GM21515 (cell line): ENCODE measurements around the gene ZCCHC14.
"Not testable (repeated sequence)": the region's sequence is repeated elsewhere in the genome, so short reads cannot be mapped to it uniquely, and the experiment has no call there.

Experiments
- ATAC-seq: cut with Tn5 transposase; IDR thresholded peaks from one replicate; pipeline ENCODE4 v1.9.1; 2021; ENCODE audit not compliant: unreplicated experiment

ZCCHC14 gene

DNA sequence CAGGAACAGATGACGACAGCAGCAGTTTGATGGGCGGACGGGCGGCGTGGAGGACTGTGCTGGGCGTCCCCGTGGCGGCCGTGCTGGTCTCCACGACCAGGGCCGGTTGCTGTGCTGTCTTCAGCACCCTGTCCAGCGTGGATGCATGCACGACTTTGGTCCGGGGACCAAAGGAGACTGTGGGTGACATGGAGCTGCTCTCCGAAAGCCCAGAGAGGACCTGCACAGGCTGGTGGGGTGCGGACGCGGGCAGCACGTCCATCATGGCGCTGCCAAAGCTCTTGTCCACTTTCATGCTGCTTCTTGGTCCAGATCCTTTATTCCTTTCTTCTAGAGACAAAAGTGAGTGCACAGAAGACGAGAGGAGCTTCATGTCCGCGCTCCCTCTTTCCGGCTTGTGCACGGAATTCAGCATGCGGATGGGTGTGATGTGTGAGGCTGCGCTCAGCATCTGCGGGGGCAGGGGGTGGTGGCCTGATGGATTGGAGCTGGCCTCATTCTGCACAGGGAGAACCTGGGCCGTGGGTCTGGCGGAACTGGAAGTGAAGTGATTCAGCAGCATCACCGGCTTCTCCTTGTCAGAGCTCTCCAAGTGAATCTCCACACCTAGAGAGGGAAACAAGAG, 80.3 kb downstream of the ZCCHC14 start:
- ATAC-seq: no peak

DNA sequence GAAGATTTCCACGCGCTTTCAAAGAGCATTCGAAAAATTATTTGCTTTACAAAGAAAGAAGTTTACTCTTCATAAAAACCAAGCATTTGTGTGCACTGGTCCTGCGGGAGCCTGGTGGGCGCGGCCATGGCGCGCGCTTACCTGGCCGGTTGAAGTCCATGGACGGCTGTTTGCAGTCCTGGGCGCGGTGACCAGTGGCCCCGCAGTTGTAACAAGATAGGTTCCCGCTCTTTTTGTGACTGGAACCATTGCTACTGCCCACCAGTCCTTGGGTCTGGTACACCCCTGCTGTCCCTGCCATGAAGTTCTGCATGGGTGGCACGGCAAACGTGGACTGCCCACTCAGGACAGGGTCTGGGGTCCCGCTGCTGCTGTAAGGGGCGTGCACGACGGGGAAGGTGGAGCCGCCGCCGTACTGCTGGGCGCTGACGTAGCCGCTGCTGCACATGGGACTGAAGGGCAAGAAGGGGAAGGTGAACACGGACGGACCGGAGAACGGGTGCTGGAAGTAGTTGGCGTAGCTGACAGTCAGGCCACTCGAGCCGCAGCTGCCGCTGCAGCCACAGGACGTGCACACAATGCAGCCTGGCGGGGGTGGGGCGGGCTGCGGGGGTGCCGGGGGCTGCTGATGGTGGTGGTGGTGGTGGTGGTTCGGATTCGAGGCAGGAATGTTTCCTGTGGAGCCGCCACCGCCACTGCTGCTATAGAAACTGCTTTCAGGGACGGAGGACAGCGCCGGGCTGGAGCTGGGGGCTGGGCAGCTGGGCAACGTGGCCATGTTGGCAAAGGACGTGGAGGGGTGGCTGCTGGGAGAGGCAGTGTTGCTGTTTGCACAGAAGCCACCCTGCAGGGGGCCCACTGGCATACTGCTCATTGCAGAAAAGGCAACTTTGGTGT, 81.2 kb downstream of the ZCCHC14 start:
- ATAC-seq: no peak

DNA sequence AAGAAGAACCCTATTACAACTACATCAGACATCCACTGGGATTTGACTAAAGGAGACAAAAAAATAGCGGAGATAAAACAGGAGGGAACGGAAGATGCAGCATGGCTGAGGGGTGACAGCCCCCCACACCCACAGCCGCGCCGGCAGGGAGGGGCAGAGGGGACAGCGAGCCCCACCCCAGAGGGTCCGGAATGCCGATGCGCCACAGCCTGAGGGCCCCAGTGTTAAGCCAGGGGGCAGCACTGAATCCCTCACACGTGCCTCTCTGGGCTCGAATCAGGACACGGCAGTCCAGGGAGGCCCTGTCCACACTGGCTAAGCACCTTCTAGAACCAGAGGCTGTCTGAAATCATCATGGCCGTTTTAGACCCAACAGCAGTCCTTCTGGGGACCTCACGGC, 81.9 kb downstream of the ZCCHC14 start:
- ATAC-seq: no peak

DNA sequence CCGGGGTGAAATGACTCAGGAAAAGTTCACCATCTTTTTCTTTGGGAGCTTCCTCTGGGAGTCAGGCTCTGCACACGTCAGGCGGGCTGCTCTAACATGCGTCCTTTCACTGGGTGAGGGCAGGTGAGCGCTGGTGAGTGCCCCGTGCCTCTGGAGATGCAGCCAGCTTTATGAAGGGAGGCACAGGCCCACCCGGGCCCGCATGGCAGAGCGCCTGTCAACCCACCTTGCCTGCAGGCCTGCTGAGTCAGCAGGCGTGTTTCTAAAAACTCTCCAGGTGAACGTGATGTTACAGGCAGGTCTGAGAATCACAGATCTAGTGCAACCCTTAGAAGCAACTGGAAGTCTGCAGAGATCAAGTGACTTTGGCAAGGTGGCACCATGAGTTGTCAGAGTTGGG, 82.3 kb downstream of the ZCCHC14 start:
- ATAC-seq: no peak

DNA sequence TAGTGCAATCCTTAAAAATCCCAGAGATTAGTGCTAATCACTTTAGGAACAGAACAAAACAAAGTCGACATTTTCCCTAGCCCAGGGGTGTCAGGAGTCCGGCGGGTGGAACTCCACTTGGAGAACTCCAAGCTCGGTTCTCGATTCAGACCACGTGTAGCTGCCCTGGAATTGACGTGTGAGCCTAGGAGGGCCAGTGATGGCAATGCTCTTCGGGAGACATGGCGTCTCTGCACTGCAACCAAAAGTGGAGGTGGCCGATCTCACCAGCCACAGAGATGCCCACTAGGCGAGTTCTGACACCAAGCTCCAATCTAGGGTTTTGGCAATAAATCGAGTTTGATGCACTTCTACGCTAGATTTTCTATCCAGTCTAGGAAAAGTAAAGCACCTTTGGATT, 83.0 kb downstream of the ZCCHC14 start:
- ATAC-seq: no peak

DNA sequence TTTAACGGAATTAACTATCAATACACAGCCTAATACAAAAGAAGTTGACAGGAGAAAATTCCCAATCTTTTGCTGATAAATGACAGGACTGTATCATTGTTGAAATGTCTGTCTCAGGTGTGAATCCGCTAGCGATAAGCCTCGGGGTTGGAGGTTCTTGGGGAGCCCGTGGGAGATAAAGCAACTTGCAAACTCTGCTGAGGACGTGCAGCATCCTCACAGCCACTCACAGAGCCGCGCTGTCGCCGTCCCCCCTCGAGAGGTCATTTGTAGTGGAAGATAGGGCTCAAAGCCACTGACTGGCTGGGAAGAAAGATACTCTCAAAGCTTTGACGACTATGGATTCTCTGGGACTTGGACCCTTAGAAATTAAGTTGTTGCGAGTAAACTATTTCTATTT, 83.7 kb downstream of the ZCCHC14 start:
- no peak for ATAC-seq

DNA sequence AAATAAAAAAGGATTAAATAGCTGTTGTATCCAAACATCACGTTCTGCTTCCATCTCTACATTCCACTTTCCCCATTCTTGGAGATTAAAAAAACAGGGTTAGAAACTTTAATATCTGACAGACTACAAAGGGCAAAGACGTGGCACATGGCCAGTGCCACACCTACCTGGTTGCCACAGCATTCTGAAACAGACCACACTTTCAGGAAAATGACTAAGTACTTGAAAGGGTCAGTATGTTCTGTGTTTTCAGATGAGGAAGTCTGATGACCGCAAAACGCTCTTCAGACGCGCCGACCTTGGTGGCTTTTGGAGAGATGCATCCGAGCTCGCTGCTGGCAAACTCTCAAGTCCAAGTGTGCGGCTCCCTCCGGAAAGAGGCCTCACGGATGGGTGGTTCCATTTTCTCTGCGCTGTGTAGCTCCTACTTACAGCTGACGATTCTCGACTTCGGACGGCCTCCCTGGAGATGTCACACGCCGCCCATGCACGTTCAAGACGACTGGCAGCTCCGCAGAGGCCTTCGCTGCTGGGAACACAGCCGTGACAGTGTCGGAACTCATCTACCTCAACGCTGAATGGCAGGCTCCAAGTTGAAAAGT, 85.2 kb downstream of the ZCCHC14 start:
- no peak for ATAC-seq

DNA sequence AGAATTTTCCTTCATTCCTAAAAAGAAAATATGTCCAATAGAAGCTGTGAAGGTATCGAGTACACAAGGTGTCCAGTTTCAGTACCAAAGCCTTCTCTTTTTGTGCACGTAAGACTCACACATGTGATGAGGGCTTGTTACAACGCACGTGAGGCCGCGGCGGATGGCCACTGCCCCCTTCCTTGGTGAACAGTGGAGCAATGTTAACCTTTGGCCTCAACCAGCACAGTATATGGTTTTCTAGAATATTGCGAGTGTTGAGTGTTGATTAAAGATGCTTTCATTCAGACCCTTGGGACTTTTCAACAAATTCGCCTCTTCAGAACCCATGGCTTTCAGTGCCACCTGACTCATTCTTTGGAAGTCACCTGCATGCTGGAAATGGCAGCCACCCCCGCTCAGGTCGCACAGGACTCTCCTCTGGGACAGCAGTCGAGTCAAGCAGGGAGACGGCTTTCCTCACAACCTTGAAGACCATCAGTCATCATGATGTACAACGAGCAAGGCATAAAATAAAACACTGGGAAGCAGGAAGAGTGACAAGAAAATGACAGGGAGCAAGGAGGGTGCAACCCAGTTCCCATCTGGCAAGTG, 86.2 kb downstream of the ZCCHC14 start:
- no peak for ATAC-seq

DNA sequence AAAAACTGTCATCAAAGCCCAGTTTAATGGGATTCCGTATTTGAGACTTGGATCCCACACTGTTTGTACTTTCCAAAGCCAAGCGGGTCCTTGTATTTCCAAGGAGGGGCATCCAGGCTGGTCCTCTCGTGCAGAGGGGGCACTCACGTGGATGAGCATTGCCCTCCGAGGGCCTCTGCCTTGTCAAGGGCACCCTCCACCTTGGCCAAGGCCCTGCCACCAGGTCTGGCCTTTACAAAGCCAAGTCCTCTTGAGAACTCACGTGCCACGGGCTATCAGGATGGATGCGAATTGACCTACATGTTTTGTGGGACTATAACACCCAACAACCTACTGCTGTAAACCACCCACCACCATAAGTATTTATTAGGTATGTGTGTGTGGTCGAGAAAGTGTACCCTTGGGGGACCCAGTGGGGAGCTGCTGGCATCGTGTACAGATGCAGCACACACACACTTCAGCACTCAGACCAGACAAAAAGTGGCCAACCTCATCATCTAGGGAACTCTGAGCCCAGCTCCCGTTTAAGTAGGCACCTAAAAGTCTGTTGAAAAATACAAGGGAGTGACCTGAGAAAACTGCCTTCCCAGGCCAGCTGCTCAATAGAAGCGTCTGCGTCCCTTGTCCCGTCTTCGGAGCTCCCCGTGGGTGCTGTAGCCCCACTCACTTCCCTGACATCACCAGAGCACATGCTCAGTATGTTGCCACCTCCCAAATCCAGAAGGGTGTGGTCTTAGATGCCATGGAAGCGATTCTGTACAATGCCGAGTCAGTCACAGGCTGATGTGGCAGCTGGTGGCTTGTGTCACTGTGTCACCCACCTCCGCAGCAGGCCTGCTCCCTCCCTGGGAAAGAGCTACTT, 87.8 kb downstream of the ZCCHC14 start:
- ATAC-seq: no peak

DNA sequence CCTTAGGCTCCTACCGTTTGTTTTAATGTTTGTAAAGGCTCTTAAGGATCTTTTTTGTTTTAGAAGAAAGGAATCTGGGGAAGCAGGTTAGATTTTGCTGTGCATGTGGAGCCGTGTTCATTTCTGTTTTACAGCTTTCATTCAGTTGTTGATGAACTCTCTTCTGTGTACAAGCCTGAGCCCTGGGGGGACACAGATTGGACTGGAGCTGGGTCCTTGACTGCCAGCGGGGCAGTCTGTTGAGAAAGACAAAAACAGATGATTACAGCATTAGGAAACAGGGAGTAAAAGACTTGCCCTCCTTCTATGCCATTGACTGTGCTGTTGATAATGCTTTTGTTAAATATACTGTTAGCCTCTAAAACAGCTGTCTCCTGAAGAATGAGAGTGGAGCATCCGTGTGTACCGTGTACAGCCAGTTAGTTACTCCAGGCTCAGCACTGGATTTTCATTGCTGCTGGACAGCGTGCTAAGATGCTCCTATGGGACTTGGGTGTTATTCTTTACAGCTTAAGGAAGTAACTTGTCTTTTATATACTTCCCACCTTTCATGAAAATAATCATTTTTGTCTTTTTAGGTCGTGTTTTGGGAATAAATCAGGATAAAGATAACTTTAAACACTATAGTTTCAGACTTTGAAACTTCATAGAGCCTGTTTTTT, 97.5 kb downstream of the ZCCHC14 start:
- no peak for ATAC-seq

DNA sequence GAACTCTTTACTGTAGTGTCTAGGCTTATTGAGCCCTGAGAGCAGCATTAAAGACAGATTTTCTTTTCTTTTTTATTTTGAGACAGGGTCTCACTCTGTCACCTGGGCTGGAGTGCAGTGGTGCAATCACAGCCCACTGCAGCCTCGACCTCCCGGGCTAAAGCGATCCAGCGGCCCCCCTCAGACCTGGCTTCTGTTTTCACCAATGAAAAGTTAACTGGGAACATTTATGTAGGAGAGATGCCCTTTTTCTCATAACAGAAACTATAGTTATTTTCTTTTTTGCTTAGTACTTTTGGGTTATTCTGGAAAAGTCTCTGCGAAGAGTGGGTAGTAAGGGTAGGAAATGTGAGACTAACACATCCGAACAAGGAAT, 99.2 kb downstream of the ZCCHC14 start:
- no peak for ATAC-seq

DNA sequence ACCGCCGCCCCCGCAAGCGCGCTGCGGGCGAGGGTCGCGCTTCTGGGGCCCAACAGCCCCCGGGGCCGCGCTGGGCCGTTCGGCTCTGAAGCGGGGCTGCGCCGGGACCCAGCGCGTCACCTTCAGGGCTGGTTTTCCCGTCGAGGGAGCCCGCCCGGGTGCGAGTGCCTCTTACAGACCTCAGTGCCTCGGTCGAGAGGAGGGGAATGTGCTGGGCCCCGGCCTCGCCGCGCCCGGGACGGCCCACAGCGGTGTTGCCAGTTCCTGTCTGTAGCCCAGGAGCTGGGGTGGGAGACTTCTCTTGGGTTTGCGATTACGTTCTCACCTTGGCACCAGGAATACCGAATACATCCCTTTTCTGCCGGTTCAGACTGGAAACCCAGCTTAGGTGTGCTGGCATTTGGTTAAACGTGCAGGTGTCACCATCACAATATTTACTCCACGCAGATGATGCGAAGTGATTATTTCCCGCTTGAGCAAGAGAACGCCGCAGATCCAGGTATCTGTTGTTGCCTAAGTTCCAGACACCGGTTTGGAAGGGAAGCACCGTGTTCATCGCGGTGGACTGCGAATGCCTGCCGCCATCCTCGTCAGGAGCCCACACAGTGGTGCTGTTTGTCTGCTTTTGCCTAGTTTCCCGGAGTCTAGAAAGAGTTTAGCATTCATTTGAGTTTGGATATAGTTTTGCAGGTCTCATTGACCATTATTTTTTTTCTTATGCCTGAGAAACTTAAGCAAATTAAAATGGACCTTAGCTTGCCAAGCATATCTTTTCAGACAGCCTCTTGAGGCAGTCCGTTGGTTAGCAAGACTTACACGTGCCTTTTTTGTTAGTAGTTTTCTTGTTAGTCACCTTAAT, 99.8 kb downstream of the ZCCHC14 start:
- peak; percentile 3 for ATAC-seq

DNA sequence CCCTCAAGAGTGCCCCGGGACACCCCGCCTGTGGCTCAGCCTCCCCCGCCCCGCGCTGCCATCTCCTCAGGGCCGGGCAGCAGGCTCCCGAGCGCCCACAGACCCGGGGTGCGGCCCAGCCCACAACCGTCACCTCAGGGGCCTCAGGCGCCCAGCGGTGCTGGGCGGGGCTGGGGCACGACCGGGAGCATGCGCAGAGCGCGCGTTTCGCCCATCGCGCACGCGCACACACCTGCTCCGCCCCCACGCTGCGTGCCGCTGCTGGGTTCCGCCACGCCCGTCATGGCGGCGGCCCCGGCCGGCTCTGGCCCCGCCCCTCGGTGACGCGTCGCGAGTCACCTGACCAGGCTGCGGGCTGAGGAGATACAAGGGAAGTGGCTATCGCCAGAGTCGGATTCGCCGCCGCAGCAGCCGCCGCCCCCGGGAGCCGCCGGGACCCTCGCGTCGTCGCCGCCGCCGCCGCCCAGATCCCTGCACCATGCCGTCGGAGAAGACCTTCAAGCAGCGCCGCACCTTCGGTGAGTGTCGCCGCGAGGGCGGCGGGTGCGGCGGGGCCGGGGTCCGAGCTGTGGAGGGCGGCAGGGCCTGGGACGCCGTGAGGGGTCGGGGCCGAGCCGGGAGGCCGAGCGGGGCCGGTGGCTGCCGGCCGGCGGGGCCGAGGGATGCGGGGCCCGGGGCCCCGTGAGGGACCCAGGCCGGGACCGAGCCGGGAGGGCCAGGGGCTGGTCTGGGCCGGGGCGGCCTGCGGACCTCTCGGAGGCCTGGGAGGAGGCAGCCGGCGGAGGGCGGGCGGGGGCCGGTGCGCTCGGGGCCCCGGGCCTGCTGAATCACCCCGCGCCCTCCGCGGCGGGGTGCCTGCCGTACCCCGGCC, 100.6 kb downstream of the ZCCHC14 start, which contains the start of gene MAP1LC3B:
Gene MAP1LC3B (plus strand): TSS at position 387 of the 871 bp plus-strand sequence. CDS start 92 bp downstream, at position 479.
- peak; percentile 60 for ATAC-seq

DNA sequence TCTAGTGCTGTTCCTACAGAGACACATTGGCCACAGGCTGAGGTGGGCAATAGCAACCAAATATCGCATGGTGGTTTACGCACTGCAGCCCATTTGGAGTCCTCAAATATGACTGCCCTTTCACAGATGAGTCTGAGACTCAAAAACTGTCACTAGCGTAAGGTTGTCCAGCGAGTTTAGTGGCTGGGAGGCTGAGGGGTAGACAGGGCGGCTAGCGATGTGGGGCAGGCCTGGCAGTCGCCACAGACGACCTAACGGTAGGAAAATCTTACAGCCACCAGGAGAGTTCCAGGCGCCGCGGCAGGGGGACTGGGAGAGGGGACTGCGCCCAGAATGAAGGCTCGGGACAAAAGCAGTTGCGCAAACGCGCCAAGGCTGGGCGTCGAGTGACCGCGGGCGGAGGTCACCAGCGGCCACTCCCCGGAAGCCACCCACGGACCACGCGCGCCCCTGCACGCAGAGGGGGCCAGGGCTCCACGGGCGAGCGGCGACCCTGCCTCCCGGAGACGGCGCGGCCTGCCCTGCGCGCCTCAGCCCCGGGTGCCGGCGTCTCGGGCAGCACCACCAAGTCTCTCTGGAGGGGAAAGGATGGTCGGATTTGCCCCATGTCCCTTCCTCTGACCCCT, 101.4 kb downstream of the ZCCHC14 start:
- no peak for ATAC-seq

DNA sequence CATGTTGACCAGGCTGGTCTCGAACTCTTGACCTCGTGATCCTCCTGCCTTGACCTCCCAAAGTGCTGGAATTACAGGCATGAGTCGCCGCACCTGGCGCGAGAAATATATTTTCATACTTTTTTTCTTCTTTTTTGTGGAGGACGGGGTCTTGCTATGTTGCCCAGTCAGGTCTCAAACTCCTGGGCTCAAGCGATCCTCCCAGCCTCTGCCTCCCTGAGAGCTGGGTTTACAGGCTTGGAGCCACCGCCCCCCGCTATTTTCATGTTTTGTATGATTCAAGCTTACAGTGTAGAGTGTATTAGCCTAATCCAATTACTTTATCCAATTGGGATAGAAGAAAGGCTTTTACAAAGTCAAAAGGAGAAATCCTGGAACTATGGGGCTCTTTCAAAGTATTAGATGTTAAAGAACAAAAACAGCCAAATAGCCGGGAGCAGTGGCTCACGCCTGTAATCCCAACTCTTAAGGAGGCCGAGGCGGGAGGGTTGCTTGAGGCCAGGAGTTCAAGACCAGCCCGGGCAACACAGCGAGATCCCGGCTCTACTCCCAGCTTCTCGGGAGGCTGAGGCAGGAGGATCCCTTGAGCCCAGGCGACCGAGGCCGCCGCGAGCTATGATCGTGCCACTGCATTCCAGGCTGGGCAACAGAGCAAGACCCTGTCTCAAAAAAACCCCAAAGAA, 102.0 kb downstream of the ZCCHC14 start:
- ATAC-seq: no peak

DNA sequence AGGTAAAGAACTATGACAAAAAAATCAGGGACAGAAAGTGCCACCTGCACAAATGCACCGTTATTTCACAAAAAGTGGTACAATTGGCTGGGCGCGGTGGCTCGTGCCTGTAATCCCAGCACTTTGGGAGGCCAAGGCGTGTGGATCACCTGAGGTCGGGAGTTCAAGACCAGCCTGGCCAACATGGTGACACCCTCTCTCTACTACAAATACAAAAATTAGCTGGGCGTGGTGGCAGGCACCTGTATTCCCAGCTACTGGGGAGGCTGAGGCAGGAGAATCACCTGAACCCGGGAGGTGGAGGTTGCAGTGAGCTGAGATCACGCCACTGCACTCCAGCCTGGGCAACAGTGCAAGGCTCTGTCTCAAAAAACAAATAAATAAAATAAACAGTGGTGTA, 102.9 kb downstream of the ZCCHC14 start:
- not testable (repeated sequence) for ATAC-seq

DNA sequence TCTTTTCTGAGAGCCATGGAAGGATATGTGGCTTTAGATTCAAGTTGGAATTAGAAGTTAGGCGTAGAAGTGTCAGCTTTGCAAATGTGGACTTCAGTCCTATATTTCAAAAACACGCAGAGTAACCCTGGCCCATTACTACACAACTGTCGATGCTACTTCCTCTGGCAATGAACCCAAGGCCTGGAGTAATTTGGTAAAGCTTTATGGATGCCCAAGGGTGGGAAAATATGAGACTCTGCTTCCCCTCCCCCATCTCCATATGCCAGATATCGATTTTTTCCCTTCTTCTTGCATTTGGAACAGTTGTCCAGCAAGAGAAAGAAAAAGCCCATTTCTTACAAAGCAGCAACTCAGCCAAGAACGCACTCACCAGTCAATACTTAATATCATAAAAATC, 103.6 kb downstream of the ZCCHC14 start:
- ATAC-seq: no peak
